Stimulated activated CD8-positive, alpha-beta memory T cell treated with anti-CD3 and anti-CD28 coated beads, Interleukin-15, amount 100 ng/mL, for 48 hours (primary cell): Measurements from ENCODE around the gene QSOX1.
"Not testable (repeated sequence)": the region's sequence is repeated elsewhere in the genome, so short reads cannot be mapped to it uniquely, and the experiment has no call there.

ENCODE experiments used
- DNase-seq, 2 donors: peaks; one replicate each; pipeline ENCODE4 v3.0.0-alpha.2; 2020; ENCODE audit warnings: low read depth in 2 of 2

Gene QSOX1

DNA sequence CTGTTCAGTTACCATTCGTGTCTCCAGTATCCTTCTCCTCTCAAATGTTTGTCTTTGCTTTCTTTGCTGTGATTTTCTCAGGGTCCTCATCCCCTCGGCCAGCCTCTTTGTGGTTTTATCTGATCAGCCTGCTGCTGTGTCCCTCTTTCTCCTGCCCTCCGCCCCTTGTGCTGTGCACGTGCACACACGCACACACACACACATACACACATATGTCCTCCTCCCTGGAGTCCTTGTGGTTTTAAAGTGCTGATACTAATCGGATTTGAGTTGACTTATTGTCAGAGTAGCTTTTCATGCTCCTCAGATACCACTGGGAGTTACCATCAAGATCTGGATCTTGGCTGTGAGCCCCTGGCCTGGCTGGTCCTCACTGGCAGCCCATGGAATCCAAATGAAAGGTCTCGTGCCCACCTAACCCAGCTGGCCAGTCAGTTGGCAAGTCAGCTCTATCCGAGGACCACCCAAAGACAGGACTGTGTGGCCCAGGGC is 34.1 kb downstream of the QSOX1 start:
- DNase-seq = no peak

- DNase-seq = no peak
These were observed 35.4 kb downstream of the QSOX1 start for GRCh38 chr1:180190091-180190490.

- DNase-seq = no peak
These were observed 37.5 kb downstream of the QSOX1 start for GRCh38 chr1:180192172-180192571.

DNA sequence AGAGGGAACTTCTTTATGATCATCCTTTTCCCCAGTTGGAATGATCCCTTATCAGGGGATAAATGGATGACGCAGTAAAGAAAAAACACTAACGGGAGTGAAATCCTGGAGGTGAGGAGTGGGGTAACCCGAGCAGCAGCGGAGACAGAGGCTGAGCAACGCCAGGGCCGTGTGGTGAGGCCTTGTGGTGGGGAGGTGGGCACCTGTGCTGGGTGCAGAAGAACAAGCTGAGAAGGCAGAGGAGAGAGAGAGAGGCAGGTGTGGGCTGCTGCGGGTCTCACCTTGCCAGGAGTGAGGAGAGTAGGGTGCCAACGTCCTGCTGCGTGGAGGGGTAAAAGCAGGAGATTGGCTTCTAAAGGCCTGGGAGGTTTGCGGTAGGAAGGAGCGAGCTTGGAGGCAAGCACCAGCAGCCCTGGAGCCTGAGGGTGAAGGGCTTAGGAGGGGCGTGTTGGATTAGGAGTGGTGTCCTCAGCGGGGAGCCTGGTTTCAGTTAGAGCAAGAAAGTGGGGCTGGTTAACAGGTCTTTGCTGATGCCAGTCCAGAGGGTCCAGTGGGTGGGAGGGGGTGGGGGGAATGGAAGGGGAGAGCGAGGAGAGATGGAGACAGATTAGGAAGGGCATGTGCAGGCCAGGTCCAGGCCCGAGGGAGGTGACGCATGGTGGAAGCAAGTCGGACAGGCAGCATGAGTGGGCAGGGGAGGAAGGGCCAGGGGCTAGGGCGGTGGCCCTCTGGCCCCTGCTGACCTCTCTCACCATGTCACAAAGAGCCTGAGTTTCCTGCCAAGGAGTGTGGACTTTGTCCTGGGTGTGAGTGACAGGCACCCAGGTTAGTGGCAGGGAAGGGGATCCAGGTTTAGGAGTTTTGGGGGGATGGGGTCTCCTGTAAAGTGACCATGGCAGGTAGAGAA is 38.7 kb downstream of the QSOX1 start:
- DNase-seq = no peak

GRCh38 chr1:180194048-180194425 is 39.4 kb downstream of the QSOX1 start:
- no peak for DNase-seq

DNA sequence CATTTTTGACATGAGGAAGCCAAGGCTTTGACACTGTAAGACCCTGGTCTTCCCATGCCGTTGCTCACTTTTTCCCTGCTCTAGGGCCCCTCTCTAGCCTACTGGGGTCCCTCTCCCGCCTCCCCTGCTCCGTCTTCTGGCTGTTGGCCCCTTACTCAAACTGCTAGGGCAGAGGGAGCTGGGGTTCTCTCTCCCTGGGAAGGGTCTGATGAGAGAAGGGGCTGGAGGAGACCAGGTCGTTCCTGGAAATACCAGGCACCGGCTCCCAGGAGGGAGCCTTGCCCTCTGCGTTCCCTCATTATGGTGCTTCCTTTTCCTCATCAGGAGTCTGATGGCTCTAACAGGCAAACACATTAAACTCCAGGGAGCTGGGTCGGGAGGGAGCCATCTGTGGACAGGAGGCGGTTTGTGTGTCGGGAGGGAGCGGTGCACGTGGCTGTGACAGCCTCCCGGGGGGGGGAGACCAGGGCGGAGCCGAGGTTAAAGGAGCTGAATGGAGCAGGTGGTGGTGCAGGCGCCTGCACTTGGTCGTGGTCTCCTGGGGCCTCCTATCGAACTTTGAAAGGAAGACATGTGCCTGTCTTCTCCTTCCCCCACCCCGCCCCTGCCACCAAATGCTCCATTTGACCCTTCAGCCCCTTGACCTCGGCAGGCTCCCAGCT is 40.0 kb downstream of the QSOX1 start:
- DNase-seq = no peak

DNA sequence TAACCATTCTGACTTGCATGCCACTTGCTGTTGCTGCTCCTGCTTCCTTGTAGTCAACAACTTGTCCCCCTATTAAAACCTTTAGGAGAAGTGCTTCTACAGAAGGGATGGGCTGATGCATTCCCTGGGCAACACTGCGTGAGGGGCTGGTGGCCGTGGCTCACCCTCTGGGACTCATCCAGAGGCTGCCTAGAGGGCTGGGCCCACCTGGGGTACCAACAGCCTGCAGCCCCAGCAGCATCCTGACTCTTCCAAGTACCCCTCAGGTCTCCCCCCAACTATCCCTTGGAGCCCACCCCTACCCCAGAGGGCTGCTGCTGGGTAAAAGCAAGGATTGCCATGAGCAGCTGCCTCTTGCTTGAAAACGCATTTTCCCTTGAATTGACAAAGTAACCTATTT is 40.7 kb downstream of the QSOX1 start:
- DNase-seq = no peak

DNA sequence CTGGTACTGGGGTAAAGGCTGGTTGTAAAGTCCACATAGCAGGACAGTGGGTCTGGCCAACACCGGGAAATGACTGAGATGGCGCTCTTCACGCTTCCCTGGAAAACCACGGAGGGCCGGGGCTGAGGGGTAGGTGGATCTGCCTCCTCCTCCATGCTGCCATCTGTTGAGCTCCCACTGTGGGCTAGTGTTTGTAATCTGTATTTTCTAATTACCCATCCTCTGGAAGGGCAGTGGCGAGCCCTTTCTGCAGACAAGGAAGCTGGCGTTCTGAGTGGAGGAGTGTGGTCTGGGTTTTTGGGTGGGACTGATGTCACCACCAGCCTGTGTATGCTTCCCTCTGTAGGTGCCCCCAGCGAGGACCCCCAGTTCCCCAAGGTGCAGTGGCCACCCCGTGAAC is 41.2 kb downstream of the QSOX1 start:
- no peak for DNase-seq

DNA sequence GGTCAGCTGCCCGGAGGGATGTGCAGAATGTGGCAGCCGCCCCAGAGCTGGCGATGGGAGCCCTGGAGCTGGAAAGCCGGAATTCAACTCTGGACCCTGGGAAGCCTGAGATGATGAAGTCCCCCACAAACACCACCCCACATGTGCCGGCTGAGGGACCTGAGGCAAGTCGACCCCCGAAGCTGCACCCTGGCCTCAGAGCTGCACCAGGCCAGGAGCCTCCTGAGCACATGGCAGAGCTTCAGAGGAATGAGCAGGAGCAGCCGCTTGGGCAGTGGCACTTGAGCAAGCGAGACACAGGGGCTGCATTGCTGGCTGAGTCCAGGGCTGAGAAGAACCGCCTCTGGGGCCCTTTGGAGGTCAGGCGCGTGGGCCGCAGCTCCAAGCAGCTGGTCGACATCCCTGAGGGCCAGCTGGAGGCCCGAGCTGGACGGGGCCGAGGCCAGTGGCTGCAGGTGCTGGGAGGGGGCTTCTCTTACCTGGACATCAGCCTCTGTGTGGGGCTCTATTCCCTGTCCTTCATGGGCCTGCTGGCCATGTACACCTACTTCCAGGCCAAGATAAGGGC is 41.9 kb downstream of the QSOX1 start:
- DNase-seq = no peak

DNA sequence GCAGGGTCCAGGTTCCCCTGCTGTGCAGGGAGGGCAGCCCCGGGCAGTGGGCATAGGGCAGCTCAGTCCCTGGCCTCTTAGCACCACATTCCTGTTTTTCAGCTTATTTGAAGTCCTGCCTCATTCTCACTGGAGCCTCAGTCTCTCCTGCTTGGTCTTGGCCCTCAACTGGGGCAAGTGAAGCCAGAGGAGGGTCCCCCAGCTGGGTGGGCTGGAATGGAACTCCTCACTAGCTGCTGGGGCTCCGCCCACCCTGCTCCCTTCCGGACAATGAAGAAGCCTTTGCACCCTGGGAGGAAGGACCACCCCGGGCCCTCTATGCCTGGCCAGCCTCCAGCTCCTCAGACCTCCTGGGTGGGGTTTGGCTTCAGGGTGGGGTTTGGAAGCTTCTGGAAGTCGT is 42.6 kb downstream of the QSOX1 start:
- DNase-seq = no peak

GRCh38 chr1:180198196-180198595 is 43.5 kb downstream of the QSOX1 start:
- DNase-seq = no peak

DNA sequence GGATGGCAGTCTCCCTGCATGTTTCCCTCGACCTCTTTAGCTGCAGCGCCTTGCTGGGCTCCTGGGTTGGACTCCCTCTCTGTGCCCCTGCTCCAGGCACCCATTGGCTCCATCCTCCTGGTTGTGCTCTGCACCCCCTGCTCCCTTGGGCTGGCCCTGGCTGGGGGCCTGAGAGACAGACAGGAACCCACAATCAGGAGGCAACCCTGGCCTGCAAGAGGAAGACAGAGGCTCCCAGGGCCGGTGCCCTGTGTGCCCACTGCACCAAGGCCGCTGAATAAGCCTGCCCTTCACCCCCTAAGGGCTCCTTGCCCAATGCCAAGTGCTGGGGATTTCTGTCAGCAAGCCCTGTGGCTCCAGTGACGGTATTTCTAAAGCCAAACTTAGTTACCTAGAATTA is 43.9 kb downstream of the QSOX1 start:
- DNase-seq = no peak

DNA sequence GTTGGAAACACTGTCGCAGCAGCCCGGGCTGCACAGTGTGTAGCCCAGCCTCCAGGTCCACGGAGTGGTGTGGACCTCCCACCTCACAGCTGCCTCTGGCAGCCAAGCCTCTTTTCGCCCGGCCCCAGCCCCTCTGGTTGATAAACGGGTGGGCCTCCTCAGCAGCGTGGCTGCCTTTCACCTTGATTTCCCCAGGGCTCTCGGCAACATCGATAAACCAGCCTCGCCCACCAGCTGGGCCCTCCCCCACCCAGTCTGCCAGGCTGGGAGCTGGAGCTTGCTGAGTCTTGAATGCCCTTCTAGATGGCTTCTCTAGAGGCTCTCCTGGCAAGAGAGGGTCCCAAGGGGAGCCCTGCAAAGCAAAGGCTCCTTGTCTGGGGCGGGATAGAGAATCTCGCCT is 44.3 kb downstream of the QSOX1 start:
- DNase-seq = no peak

GRCh38 chr1:180201451-180202200 is 47.0 kb downstream of the QSOX1 start:
- no peak for DNase-seq

- DNase-seq = not testable (repeated sequence)
These were observed 47.9 kb downstream of the QSOX1 start for GRCh38 chr1:180202588-180202987.

GRCh38 chr1:180204231-180204630 is 49.6 kb downstream of the QSOX1 start:
- DNase-seq = no peak

GRCh38 chr1:180206581-180206980 is 51.9 kb downstream of the QSOX1 start:
- DNase-seq = no peak

GRCh38 chr1:180208264-180208663 is 53.6 kb downstream of the QSOX1 start:
- no peak for DNase-seq

DNA sequence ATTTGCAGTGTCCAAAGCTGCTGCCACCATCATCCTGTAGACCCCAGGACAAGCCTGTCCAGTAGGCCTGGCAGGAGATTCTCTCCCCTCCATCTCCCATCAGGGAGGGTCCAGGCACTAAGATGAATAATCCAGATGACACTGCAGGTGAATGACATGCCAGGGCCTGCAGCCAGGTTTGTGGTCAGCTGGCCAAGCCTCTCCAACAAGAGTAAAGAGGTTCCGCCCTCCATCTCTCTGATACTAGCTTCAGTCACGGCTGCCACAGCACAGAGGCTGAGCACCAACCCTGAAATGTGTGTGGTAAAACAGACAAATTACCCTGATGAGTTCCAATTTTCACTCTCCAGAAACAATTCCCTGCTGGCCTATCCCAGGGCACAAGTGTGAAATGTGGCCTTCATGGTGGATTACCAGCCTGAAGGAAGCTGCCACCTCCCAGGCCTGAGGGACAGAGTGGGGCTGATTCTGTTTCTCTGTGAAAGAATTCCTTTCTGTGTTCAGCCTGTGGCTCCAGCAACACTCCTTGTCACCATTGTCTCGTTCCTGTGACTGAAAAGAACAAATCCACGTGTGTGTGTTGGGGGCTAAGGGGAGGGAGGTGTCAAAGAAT is 55.4 kb downstream of the QSOX1 start:
- no peak for DNase-seq

DNA sequence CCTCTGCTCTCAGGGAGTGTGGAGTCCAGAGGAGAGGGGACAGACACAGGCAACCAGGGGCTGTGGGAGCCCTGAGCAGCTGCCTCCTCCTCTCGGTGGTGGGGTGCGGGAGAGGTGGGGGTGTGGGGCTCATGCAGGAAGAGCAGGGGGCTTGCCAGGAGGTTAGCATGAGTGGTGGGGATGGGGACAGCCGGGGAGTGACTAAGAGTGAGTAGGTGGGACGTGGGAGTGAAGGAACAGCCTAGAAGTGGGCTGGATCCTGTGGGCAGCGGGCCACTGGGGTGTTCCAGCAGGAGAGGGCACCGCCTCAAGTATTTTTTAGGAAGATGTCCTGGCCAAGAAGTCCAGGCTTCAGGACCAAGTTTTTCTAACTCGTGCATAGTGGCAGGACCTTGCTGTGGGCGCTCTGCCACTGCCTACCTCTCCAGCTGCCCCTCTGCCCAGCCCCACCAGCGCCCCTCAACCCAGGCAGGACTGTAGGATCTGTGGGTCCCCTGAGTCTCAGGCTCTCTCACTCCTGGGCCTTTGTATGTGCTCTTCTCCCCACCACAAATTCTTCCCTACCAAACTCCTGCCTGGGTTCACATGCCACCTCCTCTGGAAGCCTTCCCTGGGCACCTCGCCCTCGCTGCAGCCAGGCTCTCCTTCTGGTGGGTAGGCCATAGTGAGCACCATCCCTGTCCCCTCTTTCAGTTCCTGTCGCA is 56.6 kb downstream of the QSOX1 start:
- no peak for DNase-seq

- no peak for DNase-seq
These were observed 57.2 kb downstream of the QSOX1 start for GRCh38 chr1:180211860-180212229.
